ENCODE results near the gene STK32C.
"Not testable (repeated sequence)": the region's sequence is repeated elsewhere in the genome, so short reads cannot be mapped to it uniquely, and the experiment has no call there.

STK32C gene

GRCh38 chr10:132349766-132350165 is 42.0 kb upstream of the STK32C start:
- H3K27me3 ChIP-seq (ENCODE audit: insufficient read depth, low read length): no peaks in the 10 kb centered on the region
- H3K4me1 ChIP-seq (ENCODE audit: insufficient read depth, low read length): no peaks in the 10 kb centered on the region
- no peaks in the 10 kb centered on the region for H3K36me3 ChIP-seq (ENCODE audit: insufficient read depth, low read length)
- H3K9ac ChIP-seq (ENCODE audit: low read depth, low read length): no peak overlapping the region
- H3K27ac ChIP-seq (ENCODE audit: low read depth, low read length): no peak overlapping the region
- 92% methylated on average over 6 of the region's 6 CpGs for whole genome bisulfite sequencing
- H3K9me3 ChIP-seq (ENCODE audit: insufficient read depth, low read depth, low read length): no peaks in the 10 kb centered on the region
- no peak overlapping the region for H3K4me3 ChIP-seq (ENCODE audit: low read length)

GRCh38 chr10:132347931-132348267 is 40.1 kb upstream of the STK32C start:
- no peaks in the 10 kb centered on the region for H3K27me3 ChIP-seq (ENCODE audit: insufficient read depth, low read length)
- no peaks in the 10 kb centered on the region for H3K36me3 ChIP-seq (ENCODE audit: insufficient read depth, low read length)
- H3K27ac ChIP-seq (ENCODE audit: low read depth, low read length): no peak overlapping the region
- no peak overlapping the region for H3K4me3 ChIP-seq (ENCODE audit: low read length)
- no peak overlapping the region for H3K9ac ChIP-seq (ENCODE audit: low read depth, low read length)
- H3K9me3 ChIP-seq (ENCODE audit: insufficient read depth, low read depth, low read length): no peaks in the 10 kb centered on the region
- WGBS: 90% methylated on average over 13 of the region's 13 CpGs
- H3K4me1 ChIP-seq (ENCODE audit: insufficient read depth, low read length): no peaks in the 10 kb centered on the region

- no peaks in the 10 kb centered on the region for H3K36me3 ChIP-seq (ENCODE audit: insufficient read depth, low read length)
- H3K27ac ChIP-seq (ENCODE audit: low read depth, low read length): no peak overlapping the region
- 93% methylated on average over 23 of the region's 23 CpGs for WGBS
- no peaks in the 10 kb centered on the region for H3K9me3 ChIP-seq (ENCODE audit: insufficient read depth, low read depth, low read length)
- H3K27me3 ChIP-seq (ENCODE audit: insufficient read depth, low read length): no peaks in the 10 kb centered on the region
- no peaks in the 10 kb centered on the region for H3K4me1 ChIP-seq (ENCODE audit: insufficient read depth, low read length)
- H3K4me3 ChIP-seq (ENCODE audit: low read length): no peak overlapping the region
- no peak overlapping the region for H3K9ac ChIP-seq (ENCODE audit: low read depth, low read length)
Measured at GRCh38 chr10:132347211-132347930, 39.6 kb upstream of the STK32C start.

GRCh38 chr10:132346806-132347205 is 39.1 kb upstream of the STK32C start:
- Histone ChIP-seq H3K4me1 (ENCODE audit: insufficient read depth, low read length) (no peaks in the 10 kb centered on the region), H3K27me3 (ENCODE audit: insufficient read depth, low read length) (no peaks in the 10 kb centered on the region), H3K9ac (ENCODE audit: low read depth, low read length) (no peak overlapping the region), H3K36me3 (ENCODE audit: insufficient read depth, low read length) (no peaks in the 10 kb centered on the region), H3K27ac (ENCODE audit: low read depth, low read length) (no peak overlapping the region), H3K9me3 (ENCODE audit: insufficient read depth, low read depth, low read length) (no peaks in the 10 kb centered on the region), H3K4me3 (ENCODE audit: low read length) (no peak overlapping the region)
- WGBS: 95% methylated on average over 9 of the region's 9 CpGs

GRCh38 chr10:132345345-132345744 is 37.6 kb upstream of the STK32C start:
- Histone ChIP-seq H3K27ac (ENCODE audit: low read depth, low read length) (no peak overlapping the region), H3K27me3 (ENCODE audit: insufficient read depth, low read length) (no peaks in the 10 kb centered on the region), H3K36me3 (ENCODE audit: insufficient read depth, low read length) (no peaks in the 10 kb centered on the region), H3K9ac (ENCODE audit: low read depth, low read length) (no peak overlapping the region), H3K9me3 (ENCODE audit: insufficient read depth, low read depth, low read length) (no peaks in the 10 kb centered on the region), H3K4me3 (ENCODE audit: low read length) (no peak overlapping the region), H3K4me1 (ENCODE audit: insufficient read depth, low read length) (no peaks in the 10 kb centered on the region)
- WGBS: 93% methylated on average over 7 of the region's 7 CpGs

- 95% methylated on average over 6 of the region's 6 CpGs for WGBS
- Histone ChIP-seq H3K27ac (ENCODE audit: low read depth, low read length) (no peak overlapping the region), H3K9me3 (ENCODE audit: insufficient read depth, low read depth, low read length) (no peaks in the 10 kb centered on the region), H3K9ac (ENCODE audit: low read depth, low read length) (no peak overlapping the region), H3K4me3 (ENCODE audit: low read length) (no peak overlapping the region), H3K27me3 (ENCODE audit: insufficient read depth, low read length) (no peaks in the 10 kb centered on the region), H3K36me3 (ENCODE audit: insufficient read depth, low read length) (no peaks in the 10 kb centered on the region), H3K4me1 (ENCODE audit: insufficient read depth, low read length) (no peaks in the 10 kb centered on the region)
Measured at GRCh38 chr10:132344386-132344785, 36.6 kb upstream of the STK32C start.

GRCh38 chr10:132342553-132342952 is 34.8 kb upstream of the STK32C start:
- no peaks in the 10 kb centered on the region for H3K36me3 ChIP-seq (ENCODE audit: insufficient read depth, low read length)
- H3K4me3 ChIP-seq (ENCODE audit: low read length): no peak overlapping the region
- no peak overlapping the region for H3K27ac ChIP-seq (ENCODE audit: low read depth, low read length)
- H3K9ac ChIP-seq (ENCODE audit: low read depth, low read length): no peak overlapping the region
- H3K9me3 ChIP-seq (ENCODE audit: insufficient read depth, low read depth, low read length): no peaks in the 10 kb centered on the region
- no peaks in the 10 kb centered on the region for H3K27me3 ChIP-seq (ENCODE audit: insufficient read depth, low read length)
- H3K4me1 ChIP-seq (ENCODE audit: insufficient read depth, low read length): peaks cover 1% of the 10 kb centered on the region
- WGBS: 95% methylated on average over 6 of the region's 7 CpGs

- Histone ChIP-seq H3K27me3 (ENCODE audit: insufficient read depth, low read length) (no peaks in the 10 kb centered on the region), H3K9me3 (ENCODE audit: insufficient read depth, low read depth, low read length) (no peaks in the 10 kb centered on the region), H3K4me1 (ENCODE audit: insufficient read depth, low read length) (peaks cover 6% of the 10 kb centered on the region), H3K4me3 (ENCODE audit: low read length) (no peak overlapping the region), H3K27ac (ENCODE audit: low read depth, low read length) (no peak overlapping the region), H3K9ac (ENCODE audit: low read depth, low read length) (no peak overlapping the region), H3K36me3 (ENCODE audit: insufficient read depth, low read length) (no peaks in the 10 kb centered on the region)
- WGBS: 94% methylated on average over 4 of the region's 4 CpGs
Measured at GRCh38 chr10:132341781-132342180, 34.0 kb upstream of the STK32C start.

- Histone ChIP-seq H3K9me3 (ENCODE audit: insufficient read depth, low read depth, low read length) (no peaks in the 10 kb centered on the region), H3K9ac (ENCODE audit: low read depth, low read length) (no peak overlapping the region), H3K27me3 (ENCODE audit: insufficient read depth, low read length) (no peaks in the 10 kb centered on the region), H3K4me3 (ENCODE audit: low read length) (no peak overlapping the region), H3K36me3 (ENCODE audit: insufficient read depth, low read length) (no peaks in the 10 kb centered on the region), H3K4me1 (ENCODE audit: insufficient read depth, low read length) (peaks cover 6% of the 10 kb centered on the region), H3K27ac (ENCODE audit: low read depth, low read length) (no peak overlapping the region)
- 90% methylated on average over 6 of the region's 6 CpGs for WGBS
Measured at GRCh38 chr10:132341017-132341416, 33.3 kb upstream of the STK32C start.

- Histone ChIP-seq H3K9ac (ENCODE audit: low read depth, low read length) (no peak overlapping the region), H3K27ac (ENCODE audit: low read depth, low read length) (no peak overlapping the region), H3K36me3 (ENCODE audit: insufficient read depth, low read length) (no peaks in the 10 kb centered on the region), H3K4me3 (ENCODE audit: low read length) (no peak overlapping the region), H3K4me1 (ENCODE audit: insufficient read depth, low read length) (peaks cover 6% of the 10 kb centered on the region), H3K27me3 (ENCODE audit: insufficient read depth, low read length) (no peaks in the 10 kb centered on the region), H3K9me3 (ENCODE audit: insufficient read depth, low read depth, low read length) (no peaks in the 10 kb centered on the region)
- 92% methylated on average over 11 of the region's 11 CpGs for WGBS
Measured at GRCh38 chr10:132339276-132339675, 31.5 kb upstream of the STK32C start.

GRCh38 chr10:132338876-132339275 is 31.1 kb upstream of the STK32C start:
- Histone ChIP-seq H3K36me3 (ENCODE audit: insufficient read depth, low read length) (no peaks in the 10 kb centered on the region), H3K9me3 (ENCODE audit: insufficient read depth, low read depth, low read length) (no peaks in the 10 kb centered on the region), H3K4me3 (ENCODE audit: low read length) (no peak overlapping the region), H3K4me1 (ENCODE audit: insufficient read depth, low read length) (peaks cover 6% of the 10 kb centered on the region), H3K27ac (ENCODE audit: low read depth, low read length) (no peak overlapping the region), H3K9ac (ENCODE audit: low read depth, low read length) (no peak overlapping the region), H3K27me3 (ENCODE audit: insufficient read depth, low read length) (no peaks in the 10 kb centered on the region)
- WGBS: 94% methylated on average over 10 of the region's 10 CpGs

GRCh38 chr10:132337854-132338253 is 30.1 kb upstream of the STK32C start:
- not testable (repeated sequence) for H3K4me1 ChIP-seq (ENCODE audit: insufficient read depth, low read length); H3K36me3 ChIP-seq (ENCODE audit: insufficient read depth, low read length); H3K9me3 ChIP-seq (ENCODE audit: insufficient read depth, low read depth, low read length); H3K27me3 ChIP-seq (ENCODE audit: insufficient read depth, low read length); H3K9ac ChIP-seq (ENCODE audit: low read depth, low read length); H3K27ac ChIP-seq (ENCODE audit: low read depth, low read length); H3K4me3 ChIP-seq (ENCODE audit: low read length)
- 94% methylated on average over 7 of the region's 7 CpGs for WGBS
